Peyer's patch (tissue), 4 donors: ENCODE data around the gene ADAMTS14. TPM values are rescaled to one million over a fixed set of nuclear protein-coding genes. Genes with fewer than 3 reads are reported as not detected.

Experiments
- DNase-seq, 3 donors: peaks; one replicate each; pipeline ENCODE4 v3.0.0-alpha.2; 2017 to 2019
- H3K27ac ChIP-seq, 4 donors: fragments of 200-600 bp; sonication (generic); one replicate each; pipeline ENCODE4 v1.5.1; 2016 to 2019
- H3K27me3 ChIP-seq, 2 donors: fragments of 200-600 bp; sonication (generic); one replicate each; pipeline ENCODE4 v1.5.1; 2019
- H3K36me3 ChIP-seq, 3 donors: fragments of 200-600 bp; sonication (generic); one replicate each; pipeline ENCODE4 v1.5.1; 2016 to 2019
- H3K4me1 ChIP-seq, 4 donors: fragments of 200-600 bp; sonication (generic); one replicate each; pipeline ENCODE4 v1.5.1; 2016 to 2019
- H3K4me3 ChIP-seq, 4 donors: fragments of 200-600 bp; sonication (generic); 1 replicate in 3 of 4; 2 replicates in 1 of 4; pipeline ENCODE4 v1.5.1; 2016 to 2019; ENCODE audit warnings: mild to moderate bottlenecking in 1 of 4
- H3K9me3 ChIP-seq, 4 donors: fragments of 200-600 bp; sonication (generic); one replicate each; pipeline ENCODE4 v1.5.1; 2016 to 2019; ENCODE audit warnings: mild to moderate bottlenecking in 1 of 4
- POLR2A ChIP-seq, 2 donors: fragments of 450-650 bp; IDR thresholded peaks; one replicate each; pipeline ENCODE4 v1.5.1; 2017; ENCODE audit warnings: antibody characterized with exemption in 2 of 2, mild to moderate bottlenecking in 2 of 2, moderate library complexity in 2 of 2
- small RNA-seq, 2 donors: library from RNA; depleted of rRNA; stranded (forward); fragments of <200 nt; gene quantifications; one replicate each; pipeline ENCODE3, GENCODE V24; 2016
- total RNA-seq, 4 donors: library from RNA; depleted of rRNA; stranded (reverse); fragments of >200 nt; gene quantifications; one replicate each; pipeline ENCODE4 v1.1.0, GENCODE V29; 2016
- TF ChIP-seq, protein P1 (sequence below), 6 experiments: fragments of 450-650 bp in 4 of 6; fragments of 200-600 bp in 2 of 6; sonication (generic) in 1 of 6; IDR thresholded peaks; one replicate each; pipeline ENCODE4 v1.5.1; 2017 to 2019; ENCODE audit warnings: antibody characterized with exemption in 6 of 6, mild to moderate bottlenecking in 3 of 6, moderate library complexity in 1 of 6

ADAMTS14 gene
- total RNA-seq, 4 donors from 2014 or later: 2.3 to 10.7 (median 4.2) TPM

DNA sequence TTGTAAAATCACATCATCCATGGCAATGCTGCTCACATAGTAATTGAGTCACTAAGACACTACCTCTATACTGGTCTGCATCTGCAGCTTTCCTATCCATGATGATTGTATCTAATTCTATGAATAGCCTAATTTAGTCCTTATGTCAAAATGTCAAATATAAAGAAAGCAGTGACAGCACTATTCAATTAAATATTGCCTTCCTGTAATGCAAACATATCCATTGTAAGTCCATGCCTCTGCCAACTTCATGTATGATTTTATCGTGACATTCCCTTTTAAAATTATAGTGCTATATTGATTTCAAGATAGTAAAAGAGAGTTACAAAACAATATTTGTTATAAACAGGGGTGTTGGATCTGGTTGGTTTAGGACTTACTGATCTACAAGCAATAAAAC is 138.7 kb downstream of the ADAMTS14 start:
- H3K27ac ChIP-seq: no peak overlapping the region
- H3K27me3 ChIP-seq: no peaks in the 10 kb centered on the region
- no peak for DNase-seq
- H3K4me1 ChIP-seq: peaks cover 0 to 4% (median 2%) of the 10 kb centered on the region in 4 donors
- TF ChIP-seq, protein P1, sequence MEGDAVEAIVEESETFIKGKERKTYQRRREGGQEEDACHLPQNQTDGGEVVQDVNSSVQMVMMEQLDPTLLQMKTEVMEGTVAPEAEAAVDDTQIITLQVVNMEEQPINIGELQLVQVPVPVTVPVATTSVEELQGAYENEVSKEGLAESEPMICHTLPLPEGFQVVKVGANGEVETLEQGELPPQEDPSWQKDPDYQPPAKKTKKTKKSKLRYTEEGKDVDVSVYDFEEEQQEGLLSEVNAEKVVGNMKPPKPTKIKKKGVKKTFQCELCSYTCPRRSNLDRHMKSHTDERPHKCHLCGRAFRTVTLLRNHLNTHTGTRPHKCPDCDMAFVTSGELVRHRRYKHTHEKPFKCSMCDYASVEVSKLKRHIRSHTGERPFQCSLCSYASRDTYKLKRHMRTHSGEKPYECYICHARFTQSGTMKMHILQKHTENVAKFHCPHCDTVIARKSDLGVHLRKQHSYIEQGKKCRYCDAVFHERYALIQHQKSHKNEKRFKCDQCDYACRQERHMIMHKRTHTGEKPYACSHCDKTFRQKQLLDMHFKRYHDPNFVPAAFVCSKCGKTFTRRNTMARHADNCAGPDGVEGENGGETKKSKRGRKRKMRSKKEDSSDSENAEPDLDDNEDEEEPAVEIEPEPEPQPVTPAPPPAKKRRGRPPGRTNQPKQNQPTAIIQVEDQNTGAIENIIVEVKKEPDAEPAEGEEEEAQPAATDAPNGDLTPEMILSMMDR (IDR thresholded peaks at IDR 0.05): no peak
- TF ChIP-seq POLR2A (IDR thresholded peaks at IDR 0.05): no peak
- H3K4me3 ChIP-seq: no peak overlapping the region
- no peaks in the 10 kb centered on the region for H3K9me3 ChIP-seq
- H3K36me3 ChIP-seq: no peaks in the 10 kb centered on the region

DNA sequence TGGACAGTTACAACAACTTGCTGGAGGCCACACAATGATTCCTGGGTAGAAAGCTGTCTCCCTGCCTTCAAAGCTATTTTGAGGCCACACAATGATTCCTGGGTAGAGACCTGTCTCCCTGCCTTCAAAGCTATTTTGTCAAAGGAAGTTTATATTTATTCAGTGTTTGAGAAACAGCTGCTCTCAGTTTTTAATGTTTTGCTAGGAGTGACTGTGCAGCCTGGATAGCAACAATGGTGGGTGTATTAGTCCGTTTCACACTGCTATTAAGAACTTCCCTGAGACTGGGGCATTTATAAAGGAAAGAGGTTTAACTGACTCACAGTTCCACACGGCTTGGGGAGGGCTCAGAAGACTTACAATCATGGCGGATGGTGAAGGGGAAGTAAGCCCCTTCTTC is 139.6 kb downstream of the ADAMTS14 start:
- no peaks in the 10 kb centered on the region for H3K27me3 ChIP-seq
- no peak overlapping the region for H3K27ac ChIP-seq
- no peaks in the 10 kb centered on the region for H3K36me3 ChIP-seq
- TF ChIP-seq, protein P1 (IDR thresholded peaks at IDR 0.05): no peak
- no peak for TF ChIP-seq POLR2A (IDR thresholded peaks at IDR 0.05)
- peaks cover 0 to 4% (median 2%) of the 10 kb centered on the region in 4 donors for H3K4me1 ChIP-seq
- H3K4me3 ChIP-seq: no peak overlapping the region
- no peaks in the 10 kb centered on the region for H3K9me3 ChIP-seq
- no peak for DNase-seq

Small RNA genes within 50 kb of the gene (small RNA-seq; reads per million reads assigned to genes)
- 0 reads per million in 2 donors for gene RPS26P40

Other genes with a start within 250 kb of the ADAMTS14 start
- not detected for gene NODAL, start 230.8 kb upstream of the ADAMTS14 start, total RNA-seq
- gene PALD1, start 193.7 kb upstream of the ADAMTS14 start, total RNA-seq: 10 to 100 TPM in 1 of 4 donors, 1 to 10 TPM in 3; 1.2 to 15.7 (median 3.6) TPM
- 10 to 100 TPM in 1 of 4 donors, 1 to 10 TPM in 3; 4.6 to 12.4 (median 6.3) TPM for gene PRF1, start 69.8 kb upstream of the ADAMTS14 start, total RNA-seq
- not detected for gene TBATA, start 112.9 kb downstream of the ADAMTS14 start, total RNA-seq
- gene SGPL1, start 143.4 kb downstream of the ADAMTS14 start, total RNA-seq: 100 to 1,000 TPM in 1 of 4 donors, 10 to 100 TPM in 3; 31.4 to 101 (median 82.1) TPM
- gene PCBD1, start 216.1 kb downstream of the ADAMTS14 start, total RNA-seq: 10 to 100 TPM; 38.8 to 63.5 (median 55.9) TPM